ENCODE measurements around the gene TAB3.

Gene TAB3

GRCh38 chrX:30863974-30864373 is 25.1 kb downstream of the TAB3 start:
- no peak for ATAC-seq
- TF ChIP-seq GLIS3 (CRISPR knock-in tag; IDR thresholded peaks at IDR 0.05) (no peak), PATZ1 (CRISPR knock-in tag; IDR thresholded peaks at IDR 0.05; ENCODE audit: borderline replicate concordance) (no peak), ZC3H10 (CRISPR knock-in tag; IDR thresholded peaks at IDR 0.05) (no peak), ZFP30 (CRISPR knock-in tag; IDR thresholded peaks at IDR 0.05) (no peak), RARB (CRISPR knock-in tag; IDR thresholded peaks at IDR 0.05) (no peak), TCF4 (CRISPR knock-in tag; IDR thresholded peaks at IDR 0.05; ENCODE audit: borderline replicate concordance) (no peak), ZFP3 (CRISPR knock-in tag; IDR thresholded peaks at IDR 0.05) (no peak), BACH2 (CRISPR knock-in tag; IDR thresholded peaks at IDR 0.05; ENCODE audit: borderline replicate concordance) (no peak), ZNF565 (CRISPR knock-in tag; conservative IDR thresholded peaks at IDR 0.05; ENCODE audit: low read depth) (no peak), CREB5 (CRISPR knock-in tag; IDR thresholded peaks at IDR 0.05; ENCODE audit: low read depth) (no peak), CSDC2 (CRISPR knock-in tag; IDR thresholded peaks at IDR 0.05) (no peak), ZNF8 (CRISPR knock-in tag; IDR thresholded peaks at IDR 0.05) (no peak), TSHZ2 (CRISPR knock-in tag; IDR thresholded peaks at IDR 0.05) (no peak), ZNF70 (CRISPR knock-in tag; IDR thresholded peaks at IDR 0.05) (no peak), TOX (CRISPR knock-in tag; IDR thresholded peaks at IDR 0.05; ENCODE audit: borderline replicate concordance) (no peak), POU6F1 (CRISPR knock-in tag; IDR thresholded peaks at IDR 0.05; ENCODE audit: borderline replicate concordance, low read depth) (no peak), PPARA (CRISPR knock-in tag; IDR thresholded peaks at IDR 0.05; ENCODE audit: borderline replicate concordance) (no peak), ESRRG (CRISPR knock-in tag; IDR thresholded peaks at IDR 0.05) (no peak), OSR1 (CRISPR knock-in tag; IDR thresholded peaks at IDR 0.05) (no peak), SNAI2 (CRISPR knock-in tag; IDR thresholded peaks at IDR 0.05) (no peak)

- ATAC-seq: no peak
- TF ChIP-seq CREB5 (CRISPR knock-in tag; IDR thresholded peaks at IDR 0.05; ENCODE audit: low read depth) (no peak), ZNF565 (CRISPR knock-in tag; conservative IDR thresholded peaks at IDR 0.05; ENCODE audit: low read depth) (no peak), SNAI2 (CRISPR knock-in tag; IDR thresholded peaks at IDR 0.05) (no peak), TSHZ2 (CRISPR knock-in tag; IDR thresholded peaks at IDR 0.05) (no peak), BACH2 (CRISPR knock-in tag; IDR thresholded peaks at IDR 0.05; ENCODE audit: borderline replicate concordance) (no peak), ISL1 (CRISPR knock-in tag; IDR thresholded peaks at IDR 0.05) (no peak), TCF4 (CRISPR knock-in tag; IDR thresholded peaks at IDR 0.05; ENCODE audit: borderline replicate concordance) (no peak), PATZ1 (CRISPR knock-in tag; IDR thresholded peaks at IDR 0.05; ENCODE audit: borderline replicate concordance) (no peak), ZNF70 (CRISPR knock-in tag; IDR thresholded peaks at IDR 0.05) (no peak), ZC3H10 (CRISPR knock-in tag; IDR thresholded peaks at IDR 0.05) (no peak), ARNTL (CRISPR knock-in tag; IDR thresholded peaks at IDR 0.05; ENCODE audit: borderline replicate concordance, low read depth) (no peak), ZNF8 (CRISPR knock-in tag; IDR thresholded peaks at IDR 0.05) (no peak), GLIS3 (CRISPR knock-in tag; IDR thresholded peaks at IDR 0.05) (no peak), ESRRG (CRISPR knock-in tag; IDR thresholded peaks at IDR 0.05) (no peak)
Observed at GRCh38 chrX:30858098-30858497, 31.0 kb downstream of the TAB3 start.

All from SK-N-SH treated with all-trans-retinoic acid at 6 μM for 48 hours (cell line).